Caco-2 (cell line): ENCODE measurements around the gene DPP10. TPM values are rescaled to one million over a fixed set of nuclear protein-coding genes. Genes with fewer than 3 reads are reported as not detected.

Experiments
- BruUV-seq: library from RNA; stranded (reverse); fragments of 400-500 nt; replicated peaks from 2 replicates; lab custom pipeline; 2021; lab: Mats Ljungman, UMichigan
- CTCF ChIA-PET: fragments of 300-600 bp; sonication (Branson Sonifier 250); formaldehyde crosslinking; loops from one replicate; lab custom pipeline; 2022; ENCODE audit warnings: antibody characterized with exemption; lab: Charles Lee
- POLR2A ChIA-PET: fragments of 300-600 bp; sonication (Branson Sonifier 250); formaldehyde crosslinking; loops from one replicate; lab custom pipeline; 2022; ENCODE audit warnings: antibody characterized with exemption; lab: Charles Lee
- DNase-seq, 2 experiments: peaks; one replicate each; pipeline versions ENCODE4 v3.0.0 to v3.0.0-alpha.2; 2020 to 2022
- H3K27me3 ChIP-seq: replicated peaks from 2 replicates; pipeline ENCODE4 v1.6.0; 2011; ENCODE audit warnings: low read length; ENCODE audit not compliant: control insufficient read depth, insufficient read depth
- H3K36me3 ChIP-seq: 2 replicates; pipeline ENCODE4 v1.5.1; 2011; ENCODE audit warnings: low read length; ENCODE audit not compliant: control insufficient read depth, insufficient read depth
- H3K4me1 ChIP-seq: fragments of 250-450 bp; sonication (Bioruptor Pico); 2 replicates; pipeline ENCODE4 v1.5.1; 2020; ENCODE audit warnings: mild to moderate bottlenecking
- H3K4me3 ChIP-seq: 2 replicates; pipeline ENCODE4 v1.5.1; 2011; ENCODE audit warnings: low read depth, mild to moderate bottlenecking, control low read depth, low read length
- H3K9me3 ChIP-seq: fragments of 250-450 bp; sonication (Bioruptor Pico); 2 replicates; pipeline ENCODE4 v1.5.1; 2020; ENCODE audit warnings: mild to moderate bottlenecking, moderate library complexity
- H3K27ac Mint-ChIP-seq: one replicate; pipeline ENCODE4 v1.8.0; 2022; ENCODE audit warnings: mixed read lengths; ENCODE audit not compliant: unreplicated experiment
- H3K27me3 Mint-ChIP-seq: one replicate; pipeline ENCODE4 v1.8.0; 2022; ENCODE audit warnings: mixed read lengths; ENCODE audit not compliant: insufficient read depth, unreplicated experiment
- H3K36me3 Mint-ChIP-seq: one replicate; pipeline ENCODE4 v1.8.0; 2022; ENCODE audit warnings: mild to moderate bottlenecking, mixed read lengths; ENCODE audit not compliant: insufficient read depth, unreplicated experiment
- H3K4me1 Mint-ChIP-seq: one replicate; pipeline ENCODE4 v1.8.0; 2022; ENCODE audit warnings: low read depth, mixed read lengths; ENCODE audit not compliant: unreplicated experiment
- H3K4me3 Mint-ChIP-seq: one replicate; pipeline ENCODE4 v1.8.0; 2022; ENCODE audit warnings: mild to moderate bottlenecking, moderate library complexity, mixed read lengths; ENCODE audit not compliant: unreplicated experiment
- H3K9me3 Mint-ChIP-seq: one replicate; pipeline ENCODE4 v1.8.0; 2022; ENCODE audit warnings: mixed read lengths; ENCODE audit not compliant: unreplicated experiment
- intact Hi-C: fragments of 100-400 bp; cut with micrococcal nuclease; formaldehyde crosslinking; loops from one replicate; pipeline ENCODE4 v1.10.0; 2022; ENCODE audit not compliant: unreplicated experiment
- total RNA-seq: library from RNA; stranded (reverse); gene quantifications from 2 replicates; pipeline ENCODE4 v1.2.3, GENCODE V29; 2022
- TF ChIP-seq, protein P1 (sequence below), 2 experiments: fragments of 200-600 bp in 1 of 2; IDR thresholded peaks; 1 replicate in 1 of 2; 2 replicates in 1 of 2; pipeline versions ENCODE4 v1.5.1 to v1.8.0; 2011 to 2022; ENCODE audit warnings: antibody characterized with exemption in 1 of 2, control low read depth in 1 of 2, inconsistent platforms in 1 of 2, low read depth in 1 of 2, low read length in 1 of 2, mild to moderate bottlenecking in 1 of 2, moderate library complexity in 1 of 2; ENCODE audit not compliant: insufficient read depth in 1 of 2, severe bottlenecking in 1 of 2, unreplicated experiment in 1 of 2

The DPP10 gene
- total RNA-seq, 1 experiment from 2014 or later: not detected

DNA sequence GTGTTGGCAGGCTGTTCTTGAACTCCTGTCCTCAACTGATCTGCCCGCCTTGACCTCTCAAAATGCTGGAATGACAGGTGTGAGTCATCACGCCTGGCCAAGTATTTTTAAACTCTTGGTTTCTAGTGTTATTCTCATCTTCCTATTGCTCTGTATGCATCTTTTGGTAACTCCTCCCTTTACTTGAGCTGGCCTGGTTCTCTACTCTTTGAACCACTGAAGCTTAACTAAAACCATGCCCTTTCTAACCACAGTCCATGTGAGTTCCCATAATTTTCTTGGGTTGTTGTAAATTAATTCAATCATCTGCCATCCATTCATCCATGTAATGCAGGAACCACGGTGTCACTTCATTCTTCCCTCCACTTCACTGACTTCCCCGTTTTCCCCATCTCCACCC, 1131.3 kb downstream of the DPP10 start:
- Histone ChIP-seq H3K4me1 (no peaks in the 10 kb centered on the region), H3K4me3 (no peak overlapping the region), H3K27me3 (no peaks in the 10 kb centered on the region), H3K9me3 (no peaks in the 10 kb centered on the region), H3K36me3 (no peaks in the 10 kb centered on the region)
- Mint-ChIP-seq H3K4me3 (no peak overlapping the region), H3K36me3 (no peaks in the 10 kb centered on the region), H3K27ac (no peak overlapping the region), H3K27me3 (peaks cover 6% of the 10 kb centered on the region), H3K4me1 (no peaks in the 10 kb centered on the region), H3K9me3 (no peaks in the 10 kb centered on the region)
- TF ChIP-seq, protein P1, sequence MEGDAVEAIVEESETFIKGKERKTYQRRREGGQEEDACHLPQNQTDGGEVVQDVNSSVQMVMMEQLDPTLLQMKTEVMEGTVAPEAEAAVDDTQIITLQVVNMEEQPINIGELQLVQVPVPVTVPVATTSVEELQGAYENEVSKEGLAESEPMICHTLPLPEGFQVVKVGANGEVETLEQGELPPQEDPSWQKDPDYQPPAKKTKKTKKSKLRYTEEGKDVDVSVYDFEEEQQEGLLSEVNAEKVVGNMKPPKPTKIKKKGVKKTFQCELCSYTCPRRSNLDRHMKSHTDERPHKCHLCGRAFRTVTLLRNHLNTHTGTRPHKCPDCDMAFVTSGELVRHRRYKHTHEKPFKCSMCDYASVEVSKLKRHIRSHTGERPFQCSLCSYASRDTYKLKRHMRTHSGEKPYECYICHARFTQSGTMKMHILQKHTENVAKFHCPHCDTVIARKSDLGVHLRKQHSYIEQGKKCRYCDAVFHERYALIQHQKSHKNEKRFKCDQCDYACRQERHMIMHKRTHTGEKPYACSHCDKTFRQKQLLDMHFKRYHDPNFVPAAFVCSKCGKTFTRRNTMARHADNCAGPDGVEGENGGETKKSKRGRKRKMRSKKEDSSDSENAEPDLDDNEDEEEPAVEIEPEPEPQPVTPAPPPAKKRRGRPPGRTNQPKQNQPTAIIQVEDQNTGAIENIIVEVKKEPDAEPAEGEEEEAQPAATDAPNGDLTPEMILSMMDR (IDR thresholded peaks at IDR 0.05; ENCODE audit: insufficient read depth in 1 of 2, low read depth in 1 of 2, low read length in 1 of 2, severe bottlenecking in 1 of 2, unreplicated experiment in 1 of 2): no peak
- BruUV-seq: no TSS peak
- intact Hi-C loops: no loop called here
- ChIA-PET CTCF (no interaction called here), POLR2A (no interaction called here)
- DNase-seq: no peak

DNA sequence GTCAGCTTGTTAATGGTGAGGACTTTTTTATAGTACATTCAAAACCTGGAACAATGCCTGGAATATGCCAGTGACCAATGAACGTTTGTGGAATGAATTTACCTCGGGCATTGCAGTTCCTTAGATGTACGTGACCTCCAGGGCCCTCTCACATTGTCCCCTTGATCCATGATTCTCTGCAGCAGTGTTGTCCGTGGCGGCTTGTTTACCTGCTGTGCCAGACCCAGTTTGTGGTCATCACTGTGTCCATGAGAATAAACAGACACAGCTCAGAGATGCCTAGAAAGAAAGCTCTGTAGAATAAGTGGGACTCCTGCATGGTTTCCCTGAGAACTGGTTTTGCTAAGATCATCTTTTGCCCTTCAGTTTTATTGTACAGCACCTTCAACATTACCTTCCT, 1132.2 kb downstream of the DPP10 start:
- intact Hi-C loops: no loop called here
- Histone ChIP-seq H3K4me3 (no peak overlapping the region), H3K36me3 (no peaks in the 10 kb centered on the region), H3K27me3 (no peaks in the 10 kb centered on the region), H3K4me1 (no peaks in the 10 kb centered on the region), H3K9me3 (no peaks in the 10 kb centered on the region)
- H3K9me3 Mint-ChIP-seq: no peaks in the 10 kb centered on the region
- H3K4me1 Mint-ChIP-seq: no peaks in the 10 kb centered on the region
- BruUV-seq: no TSS peak
- TF ChIP-seq, protein P1 (IDR thresholded peaks at IDR 0.05; ENCODE audit: insufficient read depth in 1 of 2, low read depth in 1 of 2, low read length in 1 of 2, severe bottlenecking in 1 of 2, unreplicated experiment in 1 of 2): no peak
- H3K27me3 Mint-ChIP-seq: peaks cover 6% of the 10 kb centered on the region
- ChIA-PET POLR2A (no interaction called here), CTCF (no interaction called here)
- no peak overlapping the region for H3K27ac Mint-ChIP-seq
- DNase-seq: no peak
- no peak overlapping the region for H3K4me3 Mint-ChIP-seq
- no peaks in the 10 kb centered on the region for H3K36me3 Mint-ChIP-seq

DNA sequence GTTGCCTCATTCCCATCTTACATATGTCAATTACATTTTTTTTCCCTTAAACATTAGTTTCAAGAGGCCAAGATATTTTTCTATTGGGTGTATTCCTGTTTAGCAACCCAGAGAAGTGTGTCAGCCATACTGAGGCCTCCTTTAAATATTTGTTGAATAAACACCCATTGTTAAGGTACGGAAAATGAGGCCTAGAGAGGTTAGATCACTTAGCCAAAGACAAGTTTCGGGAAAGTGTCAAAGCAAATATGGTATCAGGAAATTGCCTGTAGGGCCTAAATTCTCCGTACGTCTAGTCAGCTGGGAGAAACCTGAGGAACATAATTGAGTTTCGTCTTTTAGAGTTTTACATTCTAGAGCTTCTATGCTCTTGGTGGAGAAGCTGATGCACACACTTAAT, 1138.3 kb downstream of the DPP10 start:
- Mint-ChIP-seq H3K4me3 (no peak overlapping the region), H3K27me3 (no peaks in the 10 kb centered on the region), H3K36me3 (no peaks in the 10 kb centered on the region), H3K4me1 (no peaks in the 10 kb centered on the region), H3K27ac (no peak overlapping the region), H3K9me3 (no peaks in the 10 kb centered on the region)
- H3K27me3 ChIP-seq: no peaks in the 10 kb centered on the region; the same call in 1 of the 2 replicates
- intact Hi-C loops: no loop called here
- H3K4me1 ChIP-seq: no peaks in the 10 kb centered on the region
- no TSS peak for BruUV-seq
- no peaks in the 10 kb centered on the region for H3K9me3 ChIP-seq
- no peaks in the 10 kb centered on the region for H3K36me3 ChIP-seq
- TF ChIP-seq, protein P1 (IDR thresholded peaks at IDR 0.05; ENCODE audit: insufficient read depth in 1 of 2, low read depth in 1 of 2, low read length in 1 of 2, severe bottlenecking in 1 of 2, unreplicated experiment in 1 of 2): no peak
- ChIA-PET POLR2A (no interaction called here), CTCF (no interaction called here)
- no peak for DNase-seq
- H3K4me3 ChIP-seq: no peak overlapping the region
